ENCODE measurements around the gene ANKS1A. TPM values are rescaled to one million over a fixed set of nuclear protein-coding genes. Genes with fewer than 3 reads are reported as not detected.

ANKS1A gene
- total RNA-seq, 2 donors from 2014 or later = 8.6 to 9.3 TPM

GRCh38 chr6:34901930-34902329 is 12.9 kb downstream of the ANKS1A start:
- Mint-ChIP-seq H3K9me3 (no peaks in the 10 kb centered on the region), H3K36me3 (peaks cover 0 to 5% of the 10 kb centered on the region in 2 donors), H3K27ac (no peak overlapping the region)
- ATAC-seq (no peak), DNase-seq (ENCODE audit: low spot score in 2 of 2) (no peak)

DNA sequence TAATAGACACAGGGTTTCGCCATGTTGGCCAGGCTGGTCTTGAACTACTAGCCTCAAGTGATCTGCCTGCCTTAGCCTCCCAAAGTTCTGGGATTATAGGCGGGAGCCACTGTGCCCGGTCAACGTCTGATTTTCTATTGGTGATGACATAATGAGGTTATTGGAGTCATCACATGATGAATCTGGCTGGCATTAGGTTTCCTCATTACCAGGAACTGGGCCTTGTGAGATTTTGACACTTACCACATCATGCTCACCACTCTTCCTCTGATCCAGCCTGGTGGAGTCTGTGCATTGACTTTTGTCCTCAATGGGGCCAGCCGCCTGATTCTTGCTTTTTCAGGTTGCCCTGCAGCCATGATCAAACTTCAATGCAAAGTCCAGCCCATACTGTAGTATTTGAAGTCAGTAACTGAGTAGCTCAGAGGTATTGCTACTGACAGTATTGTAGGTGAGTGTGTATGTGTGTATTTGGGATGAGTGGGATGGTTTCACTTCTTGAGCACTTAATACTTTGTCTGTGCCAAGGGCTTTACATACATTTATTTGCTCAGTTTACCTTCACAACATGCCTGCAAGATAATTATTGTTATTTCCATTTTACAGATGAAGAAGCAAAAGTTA is 16.0 kb downstream of the ANKS1A start:
- Mint-ChIP-seq H3K36me3 (peaks cover 0 to 5% of the 10 kb centered on the region in 2 donors), H3K27ac (no peak overlapping the region), H3K9me3 (no peaks in the 10 kb centered on the region)
- DNase-seq (ENCODE audit: low spot score in 2 of 2) (no peak), ATAC-seq (no peak)

- Mint-ChIP-seq H3K27ac (no peak overlapping the region), H3K36me3 (peaks cover 0 to 5% of the 10 kb centered on the region in 2 donors), H3K9me3 (no peaks in the 10 kb centered on the region)
- ATAC-seq (no peak), DNase-seq (ENCODE audit: low spot score in 2 of 2) (no peak)
Measured at GRCh38 chr6:34906826-34907225, 17.8 kb downstream of the ANKS1A start.

GRCh38 chr6:34908194-34908593 is 19.1 kb downstream of the ANKS1A start:
- no peak for ATAC-seq
- H3K9me3 Mint-ChIP-seq = no peaks in the 10 kb centered on the region
- no peak for DNase-seq (ENCODE audit: low spot score in 2 of 2)
- H3K36me3 Mint-ChIP-seq = peaks cover 0 to 5% of the 10 kb centered on the region in 2 donors
- H3K27ac Mint-ChIP-seq = no peak overlapping the region

- ATAC-seq = no peak
Measured at GRCh38 chr6:34909320-34909883, 20.3 kb downstream of the ANKS1A start.

GRCh38 chr6:34911822-34912221 is 22.8 kb downstream of the ANKS1A start:
- no peaks in the 10 kb centered on the region for H3K9me3 Mint-ChIP-seq
- H3K36me3 Mint-ChIP-seq = no peaks in the 10 kb centered on the region
- ATAC-seq = no peak
- H3K27ac Mint-ChIP-seq = no peak overlapping the region
- DNase-seq (ENCODE audit: low spot score in 2 of 2) = no peak

More at GRCh38 chr6:34909320-34909883, 20.3 kb downstream of the ANKS1A start:
- DNase-seq (ENCODE audit: low spot score in 2 of 2) = no peak
- peaks cover 0 to 5% of the 10 kb centered on the region in 2 donors for H3K36me3 Mint-ChIP-seq
- no peaks in the 10 kb centered on the region for H3K9me3 Mint-ChIP-seq
- no peak overlapping the region for H3K27ac Mint-ChIP-seq

- ATAC-seq = peak; percentile 98
- Mint-ChIP-seq H3K9me3 (no peaks in the 10 kb centered on the region), H3K36me3 (peaks cover 0 to under 1% of the 10 kb centered on the region in 2 donors), H3K27ac (peak overlapping the region in 1 of 2 donors; percentile 18)
- peak in 1 of 2 donors; percentile 48 for DNase-seq (ENCODE audit: low spot score in 2 of 2)
Measured at GRCh38 chr6:34912715-34913464, 23.8 kb downstream of the ANKS1A start.

DNA sequence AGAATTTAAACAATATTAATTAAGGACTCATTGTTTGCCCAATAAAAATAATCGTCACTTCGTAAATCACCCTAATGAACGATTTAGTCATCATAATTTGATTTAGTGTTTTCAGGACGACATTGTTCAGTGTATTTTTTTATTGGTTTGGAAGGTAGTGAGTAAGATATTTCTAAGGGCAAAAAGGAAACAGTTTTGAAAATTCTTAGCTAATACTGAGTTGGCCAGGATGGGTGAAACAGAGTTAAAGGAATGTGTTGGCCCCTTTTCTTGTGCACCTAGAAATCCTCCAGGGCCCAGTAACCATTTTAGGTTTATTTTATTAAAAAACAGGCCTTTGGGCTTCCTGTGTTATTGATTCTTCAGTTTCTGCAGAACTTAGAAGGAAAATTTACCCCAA is 25.3 kb downstream of the ANKS1A start:
- no peak for ATAC-seq
- Mint-ChIP-seq H3K36me3 (peaks cover 0 to 6% of the 10 kb centered on the region in 2 donors), H3K27ac (no peak overlapping the region), H3K9me3 (no peaks in the 10 kb centered on the region)
- DNase-seq (ENCODE audit: low spot score in 2 of 2) = no peak

GRCh38 chr6:34916348-34916967 is 27.4 kb downstream of the ANKS1A start:
- Mint-ChIP-seq H3K36me3 (peaks cover 0 to 6% of the 10 kb centered on the region in 2 donors), H3K9me3 (no peaks in the 10 kb centered on the region), H3K27ac (no peak overlapping the region)
- DNase-seq (ENCODE audit: low spot score in 2 of 2) (no peak), ATAC-seq (no peak)

- DNase-seq (ENCODE audit: low spot score in 2 of 2) (no peak), ATAC-seq (no peak)
- peaks cover 0 to 6% of the 10 kb centered on the region in 2 donors for H3K36me3 Mint-ChIP-seq
- no peaks in the 10 kb centered on the region for H3K9me3 Mint-ChIP-seq
- H3K27ac Mint-ChIP-seq = no peak overlapping the region
Measured at GRCh38 chr6:34917626-34918285, 28.7 kb downstream of the ANKS1A start.

DNA sequence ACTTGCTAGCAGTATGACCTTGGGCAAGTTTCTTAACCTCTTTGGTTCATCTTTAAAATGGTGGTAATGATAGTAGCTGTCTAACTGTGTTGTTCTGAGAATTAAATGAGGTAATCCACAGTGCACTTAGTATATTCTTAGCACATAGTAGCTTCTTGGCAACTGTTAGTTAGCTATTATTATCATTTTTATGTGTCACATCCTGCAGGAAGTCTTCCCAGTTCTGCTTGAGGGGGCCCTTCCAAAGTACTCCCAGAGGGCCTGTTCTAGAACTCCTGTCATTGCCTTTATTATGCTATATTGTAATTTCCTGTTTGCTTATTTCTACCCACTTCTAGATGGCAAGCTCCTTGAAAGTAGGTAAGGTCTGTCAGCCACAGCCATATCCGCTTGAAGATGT is 30.6 kb downstream of the ANKS1A start:
- Mint-ChIP-seq H3K27ac (no peak overlapping the region), H3K9me3 (no peaks in the 10 kb centered on the region)

GRCh38 chr6:34920097-34920496 is 31.0 kb downstream of the ANKS1A start:
- no peak overlapping the region for H3K27ac Mint-ChIP-seq
- no peaks in the 10 kb centered on the region for H3K9me3 Mint-ChIP-seq
- ATAC-seq = no peak
- DNase-seq (ENCODE audit: low spot score in 2 of 2) = no peak
- peaks cover 0 to 6% of the 10 kb centered on the region in 2 donors for H3K36me3 Mint-ChIP-seq

More for the DNA sequence above, 30.6 kb downstream of the ANKS1A start:
- DNase-seq (ENCODE audit: low spot score in 2 of 2) (no peak), ATAC-seq (no peak)
- peaks cover 0 to 6% of the 10 kb centered on the region in 2 donors for H3K36me3 Mint-ChIP-seq

DNA sequence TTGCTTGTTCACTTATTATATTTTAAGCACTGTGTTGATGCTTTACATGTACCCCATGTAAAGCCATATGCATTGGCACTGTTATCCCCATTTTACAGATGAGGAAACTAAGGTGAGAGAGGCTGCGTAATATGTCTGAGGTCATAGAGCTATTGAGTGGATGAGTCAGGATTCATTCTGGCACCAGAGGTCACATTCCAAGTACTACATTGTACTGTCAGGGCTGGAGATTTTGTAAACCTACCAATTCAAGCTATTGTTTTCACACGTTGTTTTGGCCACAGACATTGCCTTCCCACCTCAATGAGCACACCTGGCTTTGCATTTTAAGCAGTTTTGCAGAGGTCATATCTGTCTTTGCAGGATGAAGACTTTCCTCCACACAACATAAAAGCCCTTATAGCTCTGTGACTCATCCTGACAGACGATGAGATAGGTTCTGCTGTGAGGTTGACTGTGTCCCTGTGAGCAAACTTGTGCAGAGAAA is 33.2 kb downstream of the ANKS1A start:
- ATAC-seq (peak; percentile 75 to 93), DNase-seq (ENCODE audit: low spot score in 2 of 2) (no peak)
- H3K9me3 Mint-ChIP-seq = no peaks in the 10 kb centered on the region
- no peak overlapping the region for H3K27ac Mint-ChIP-seq
- H3K36me3 Mint-ChIP-seq = peaks cover 0 to 6% of the 10 kb centered on the region in 2 donors

GRCh38 chr6:34924831-34925625 is 36.0 kb downstream of the ANKS1A start:
- no peaks in the 10 kb centered on the region for H3K9me3 Mint-ChIP-seq
- no peak for DNase-seq (ENCODE audit: low spot score in 2 of 2)

DNA sequence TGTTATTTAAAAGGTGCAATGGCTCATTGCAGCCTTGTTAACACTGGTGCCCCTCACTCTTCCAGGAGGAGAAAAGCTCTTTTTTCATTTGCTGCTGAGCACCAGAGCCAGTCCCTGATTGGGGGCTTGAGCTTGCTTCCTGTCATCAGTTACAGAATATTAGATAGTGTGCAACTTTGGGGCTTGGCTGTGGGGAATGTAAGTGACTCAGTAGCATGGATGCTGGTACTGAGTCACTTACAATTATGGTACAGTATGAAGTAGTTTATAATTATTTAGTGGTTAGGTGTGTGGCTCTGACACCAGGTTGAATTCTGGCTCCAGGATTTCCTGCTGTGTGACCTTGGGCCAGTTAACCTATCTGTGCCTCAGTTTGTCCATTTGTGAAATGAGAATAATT is 37.6 kb downstream of the ANKS1A start:
- Mint-ChIP-seq H3K27ac (no peak overlapping the region), H3K36me3 (no peaks in the 10 kb centered on the region), H3K9me3 (no peaks in the 10 kb centered on the region)
- DNase-seq (ENCODE audit: low spot score in 2 of 2) (no peak), ATAC-seq (peak in 1 of 2 donors; percentile 31)

More at GRCh38 chr6:34924831-34925625, 36.0 kb downstream of the ANKS1A start:
- no peak for ATAC-seq
- no peaks in the 10 kb centered on the region for H3K36me3 Mint-ChIP-seq
- no peak overlapping the region for H3K27ac Mint-ChIP-seq

GRCh38 chr6:34928220-34928619 is 39.2 kb downstream of the ANKS1A start:
- Mint-ChIP-seq H3K9me3 (no peaks in the 10 kb centered on the region), H3K27ac (no peak overlapping the region), H3K36me3 (no peaks in the 10 kb centered on the region)
- ATAC-seq = no peak
- DNase-seq (ENCODE audit: low spot score in 2 of 2) = no peak
